CD14-positive monocyte (primary cell): Measurements from ENCODE around the gene PRDM12. TPM values are rescaled to one million over a fixed set of nuclear protein-coding genes. Genes with fewer than 3 reads are reported as not detected.

ENCODE experiments used
- DNase-seq, 3 donors: peaks; one replicate each; pipeline ENCODE4 v3.0.0-alpha.2; 2011 to 2022
- H2AFZ ChIP-seq: 2 replicates; pipeline ENCODE4 v1.6.0; 2012; ENCODE audit warnings: mild to moderate bottlenecking, low read depth, low read length, inconsistent platforms; ENCODE audit not compliant: insufficient read depth, poor library complexity, severe bottlenecking
- H3K27ac ChIP-seq, 2 donors: 1 replicate in 1 of 2; 2 replicates in 1 of 2; pipeline ENCODE4 v1.5.1; 2012 to 2013; ENCODE audit warnings: low read length in 2 of 2, control low read depth in 1 of 2, inconsistent platforms in 1 of 2, low read depth in 1 of 2, mild to moderate bottlenecking in 1 of 2
- H3K27me3 ChIP-seq, 2 donors: one replicate each; pipeline versions ENCODE4 v1.6.0 to v1.6.1; 2011 to 2013; ENCODE audit warnings: low read length in 2 of 2; ENCODE audit not compliant: control insufficient read depth in 2 of 2, insufficient read depth in 2 of 2
- H3K36me3 ChIP-seq, 2 donors: replicated peaks in 1 of 2; 1 replicate in 1 of 2; 2 replicates in 1 of 2; pipeline versions ENCODE4 v1.5.1 to v1.6.1; 2012 to 2013; ENCODE audit warnings: low read length in 2 of 2, control low read depth in 1 of 2, inconsistent platforms in 1 of 2, mild to moderate bottlenecking in 1 of 2; ENCODE audit not compliant: insufficient read depth in 2 of 2, control insufficient read depth in 1 of 2
- H3K4me1 ChIP-seq, 2 donors: 1 replicate in 1 of 2; 2 replicates in 1 of 2; pipeline versions ENCODE4 v1.5.1 to v1.6.1; 2012 to 2013; ENCODE audit warnings: low read length in 2 of 2, control low read depth in 1 of 2, inconsistent platforms in 1 of 2, mild to moderate bottlenecking in 1 of 2, moderate library complexity in 1 of 2; ENCODE audit not compliant: insufficient read depth in 2 of 2, control insufficient read depth in 1 of 2
- H3K4me2 ChIP-seq: replicated peaks from 2 replicates; pipeline ENCODE3; 2012; ENCODE audit warnings: low read length, moderate library complexity, mild to moderate bottlenecking; ENCODE audit not compliant: poor library complexity, severe bottlenecking; ENCODE audit errors: extremely low read depth
- H3K4me3 ChIP-seq, 3 experiments: fragments of 200-600 bp in 1 of 3; sonication (generic) in 1 of 3; replicated peaks in 1 of 3; 1 replicate in 2 of 3; 2 replicates in 1 of 3; pipeline ENCODE4 v1.5.1; 2011 to 2013; ENCODE audit warnings: low read length in 3 of 3, mild to moderate bottlenecking in 3 of 3, control low read depth in 2 of 3, low read depth in 2 of 3, inconsistent platforms in 1 of 3, moderate library complexity in 1 of 3
- H3K79me2 ChIP-seq: 2 replicates; pipeline ENCODE4 v1.6.0; 2012; ENCODE audit warnings: mild to moderate bottlenecking, control low read depth, inconsistent platforms, low read length, moderate library complexity; ENCODE audit not compliant: insufficient read depth
- H3K9ac ChIP-seq: 2 replicates; pipeline ENCODE4 v1.6.0; 2017; ENCODE audit warnings: low read length, mild to moderate bottlenecking; ENCODE audit not compliant: insufficient read depth, poor library complexity, severe bottlenecking
- H3K9me3 ChIP-seq, 2 donors: replicated peaks in 1 of 2; 1 replicate in 1 of 2; 2 replicates in 1 of 2; pipeline versions ENCODE4 v1.5.1 to v1.6.1; 2012 to 2013; ENCODE audit warnings: low read length in 2 of 2, control low read depth in 1 of 2; ENCODE audit not compliant: control insufficient read depth in 1 of 2, insufficient read depth in 1 of 2
- H4K20me1 ChIP-seq: 2 replicates; pipeline ENCODE4 v1.6.0; 2012; ENCODE audit warnings: mild to moderate bottlenecking, low read length, control low read depth, moderate library complexity; ENCODE audit not compliant: insufficient read depth
- H3K27ac Mint-ChIP-seq, 7 donors: one replicate each; pipeline ENCODE4 v1.8.0; 2020; ENCODE audit warnings: mild to moderate bottlenecking in 7 of 7, mixed read lengths in 7 of 7, moderate library complexity in 6 of 7, inconsistent platforms in 2 of 7
- H3K27me3 Mint-ChIP-seq, 3 donors: one replicate each; pipeline ENCODE4 v1.8.0; 2021 to 2022; ENCODE audit warnings: low read depth in 3 of 3, mild to moderate bottlenecking in 3 of 3, mixed read lengths in 3 of 3, moderate library complexity in 3 of 3, inconsistent platforms in 1 of 3
- H3K36me3 Mint-ChIP-seq, 2 donors: one replicate each; pipeline ENCODE4 v1.8.0; 2020; ENCODE audit warnings: mixed read lengths in 2 of 2, inconsistent platforms in 1 of 2, mild to moderate bottlenecking in 1 of 2
- H3K4me1 Mint-ChIP-seq: one replicate; pipeline ENCODE4 v1.8.0; 2020; ENCODE audit warnings: mild to moderate bottlenecking, mixed read lengths
- H3K4me3 Mint-ChIP-seq, 2 donors: one replicate each; pipeline ENCODE4 v1.8.0; 2020; ENCODE audit warnings: mild to moderate bottlenecking in 2 of 2, mixed read lengths in 2 of 2, moderate library complexity in 1 of 2
- H3K9me3 Mint-ChIP-seq, 7 donors: one replicate each; pipeline ENCODE4 v1.8.0; 2020 to 2022; ENCODE audit warnings: mixed read lengths in 7 of 7, mild to moderate bottlenecking in 6 of 7, moderate library complexity in 6 of 7, inconsistent platforms in 2 of 7
- WGBS: methylation state at CpG from one replicate; pipeline ENCODE4 v1.1.5; 2013; ENCODE audit warnings: missing lambda C conversion rate; ENCODE audit not compliant: insufficient coverage; 5-methylcytosine and 5-hydroxymethylcytosine counted together
- intact Hi-C, 2 donors: fragments of 100-400 bp; cut with micrococcal nuclease; formaldehyde crosslinking; loops; one replicate each; pipeline versions ENCODE4 v1.15.0 to v1.15.1; 2023
- polyA plus RNA-seq, 3 donors: library from polyadenylated mRNA; depleted of rRNA in 1 of 3; unstranded in 2 of 3; stranded (reverse) in 1 of 3; fragments of 300-500 nt in 2 of 3; fragments of >200 nt in 1 of 3; fragmentation: Illumina TruSeq in 2 of 3; gene quantifications; 1 replicate in 2 of 3; 2 replicates in 1 of 3; pipeline ENCODE4 v1.2.3, GENCODE V29; 2012 to 2021
- TF ChIP-seq, protein P1 (sequence below): fragments of 200-600 bp; IDR thresholded peaks from one replicate; pipeline ENCODE4 v1.8.0; 2022; ENCODE audit warnings: antibody characterized with exemption, mild to moderate bottlenecking

PRDM12 gene
- polyA plus RNA-seq, 3 donors = 0.08 TPM; not detected in 2

DNA sequence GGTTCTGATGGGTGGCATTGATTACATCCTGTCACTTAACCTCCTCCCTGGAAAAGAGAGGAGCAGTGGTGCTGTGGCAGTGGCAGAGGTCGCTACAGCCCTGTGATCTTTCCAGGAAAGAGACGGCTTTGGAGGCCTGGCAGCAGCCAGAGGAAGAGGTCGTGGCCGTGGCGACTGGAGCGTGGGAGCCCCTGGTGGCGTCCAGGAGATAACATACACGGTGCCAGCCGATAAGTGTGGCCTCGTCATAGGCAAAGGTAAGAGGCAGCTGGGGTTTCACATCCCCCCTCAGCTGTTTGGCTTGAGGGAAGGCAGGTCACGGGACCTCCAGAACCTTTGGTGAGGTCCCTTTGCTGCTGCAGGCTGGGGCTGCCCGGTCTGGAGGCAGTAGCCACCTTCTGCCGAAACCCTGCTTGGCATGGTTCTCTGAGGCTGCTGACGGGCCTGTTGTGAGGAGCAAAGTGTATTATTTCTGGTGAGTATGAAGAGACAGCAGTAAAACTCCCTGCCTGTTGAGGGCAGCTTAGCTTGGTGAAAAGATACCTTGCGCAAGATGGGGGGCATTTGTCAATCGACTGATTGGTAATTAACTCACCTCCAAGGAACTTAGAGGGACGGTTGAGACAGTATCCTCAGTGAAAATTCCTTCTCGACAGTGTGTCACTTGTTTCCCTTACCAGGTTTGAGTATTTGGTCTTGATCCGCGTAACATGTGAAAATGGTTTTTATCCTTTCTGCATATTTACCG is 38.0 kb upstream of the PRDM12 start:
- no peak overlapping the region for H2AFZ ChIP-seq
- H3K36me3 ChIP-seq = peaks cover 83 to 96% of the 10 kb centered on the region in 2 donors
- no peaks in the 10 kb centered on the region for H3K79me2 ChIP-seq
- no peak overlapping the region for H3K4me2 ChIP-seq
- H3K27me3 ChIP-seq = no peaks in the 10 kb centered on the region
- no peaks in the 10 kb centered on the region for H3K4me1 ChIP-seq
- Mint-ChIP-seq H3K4me3 (no peak overlapping the region), H3K27me3 (peaks cover 0 to 1% (median 0%) of the 10 kb centered on the region in 3 donors), H3K4me1 (no peaks in the 10 kb centered on the region), H3K36me3 (peaks cover 81 to 97% of the 10 kb centered on the region in 2 donors), H3K9me3 (peaks cover 0 to 3% (median 0%) of the 10 kb centered on the region in 7 donors), H3K27ac (peak overlapping the region in 1 of 7 donors; percentile 73)
- H3K9me3 ChIP-seq = no peaks in the 10 kb centered on the region
- WGBS = 96% methylated on average over 20 of the region's 21 CpGs
- intact Hi-C loops = no loop called here
- no peak overlapping the region for H3K4me3 ChIP-seq
- no peak overlapping the region for H3K27ac ChIP-seq
- no peak overlapping the region for H3K9ac ChIP-seq
- TF ChIP-seq, protein P1, sequence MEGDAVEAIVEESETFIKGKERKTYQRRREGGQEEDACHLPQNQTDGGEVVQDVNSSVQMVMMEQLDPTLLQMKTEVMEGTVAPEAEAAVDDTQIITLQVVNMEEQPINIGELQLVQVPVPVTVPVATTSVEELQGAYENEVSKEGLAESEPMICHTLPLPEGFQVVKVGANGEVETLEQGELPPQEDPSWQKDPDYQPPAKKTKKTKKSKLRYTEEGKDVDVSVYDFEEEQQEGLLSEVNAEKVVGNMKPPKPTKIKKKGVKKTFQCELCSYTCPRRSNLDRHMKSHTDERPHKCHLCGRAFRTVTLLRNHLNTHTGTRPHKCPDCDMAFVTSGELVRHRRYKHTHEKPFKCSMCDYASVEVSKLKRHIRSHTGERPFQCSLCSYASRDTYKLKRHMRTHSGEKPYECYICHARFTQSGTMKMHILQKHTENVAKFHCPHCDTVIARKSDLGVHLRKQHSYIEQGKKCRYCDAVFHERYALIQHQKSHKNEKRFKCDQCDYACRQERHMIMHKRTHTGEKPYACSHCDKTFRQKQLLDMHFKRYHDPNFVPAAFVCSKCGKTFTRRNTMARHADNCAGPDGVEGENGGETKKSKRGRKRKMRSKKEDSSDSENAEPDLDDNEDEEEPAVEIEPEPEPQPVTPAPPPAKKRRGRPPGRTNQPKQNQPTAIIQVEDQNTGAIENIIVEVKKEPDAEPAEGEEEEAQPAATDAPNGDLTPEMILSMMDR = no peak
- H4K20me1 ChIP-seq = no peaks in the 10 kb centered on the region
- no peak for DNase-seq

DNA sequence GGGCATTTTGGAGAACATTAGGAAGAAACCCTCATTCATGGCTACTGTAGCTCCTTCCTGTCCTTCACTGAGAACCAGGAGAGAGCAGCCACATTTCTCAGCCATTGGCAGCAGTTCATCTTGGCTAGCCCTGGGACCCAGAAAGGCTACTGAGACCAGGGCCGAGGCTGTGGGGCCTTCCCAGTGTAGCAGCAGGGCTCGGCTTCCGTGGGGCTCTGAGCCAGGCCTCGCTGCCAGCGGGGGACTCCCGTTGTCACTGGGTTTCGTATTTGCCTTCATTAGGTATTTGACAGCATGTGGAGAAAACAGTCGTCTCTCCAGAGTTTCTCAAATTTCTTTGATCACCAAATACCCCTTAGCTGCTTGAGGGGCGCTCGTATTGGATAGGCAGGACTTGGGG is 37.3 kb upstream of the PRDM12 start:
- H3K36me3 ChIP-seq = peaks cover 88 to 97% of the 10 kb centered on the region in 2 donors
- no peak overlapping the region for H3K27ac Mint-ChIP-seq
- H3K4me3 Mint-ChIP-seq = no peak overlapping the region
- H3K27ac ChIP-seq = no peak overlapping the region
- no peaks in the 10 kb centered on the region for H3K9me3 ChIP-seq
- intact Hi-C loops = no loop called here
- TF ChIP-seq, protein P1 = no peak
- no peak overlapping the region for H3K4me2 ChIP-seq
- H3K4me1 ChIP-seq = no peaks in the 10 kb centered on the region
- H3K36me3 Mint-ChIP-seq = peaks cover 86 to 97% of the 10 kb centered on the region in 2 donors
- no peak for DNase-seq
- WGBS = 96% methylated on average over 8 of the region's 10 CpGs
- H3K4me3 ChIP-seq = no peak overlapping the region
- no peak overlapping the region for H3K9ac ChIP-seq
- H3K4me1 Mint-ChIP-seq = no peaks in the 10 kb centered on the region
- H2AFZ ChIP-seq = no peak overlapping the region
- H3K27me3 ChIP-seq = no peaks in the 10 kb centered on the region
- H3K9me3 Mint-ChIP-seq = peaks cover 0 to 3% (median 0%) of the 10 kb centered on the region in 7 donors
- no peaks in the 10 kb centered on the region for H4K20me1 ChIP-seq
- no peaks in the 10 kb centered on the region for H3K79me2 ChIP-seq
- peaks cover 0 to 1% (median 0%) of the 10 kb centered on the region in 3 donors for H3K27me3 Mint-ChIP-seq
